Stimulated activated CD8-positive, alpha-beta memory T cell treated with anti-CD3 and anti-CD28 coated beads, Interleukin-2, amount 100 ng/mL, for 1 hour (primary cell): ENCODE results near the gene TENT5C.
A peak's percentile ranks its signal among the peaks of the same experiment; 100 is the strongest.
"Not testable (repeated sequence)": the region's sequence is repeated elsewhere in the genome, so short reads cannot be mapped to it uniquely, and the experiment has no call there.

Source experiments
- DNase-seq, 2 donors: peaks; one replicate each; pipeline ENCODE4 v3.0.0-alpha.2; 2020; ENCODE audit warnings: low read depth in 2 of 2

The TENT5C gene

GRCh38 chr1:117605774-117606648 is at the start of gene TENT5C:
TENT5C (plus strand) TSS chr1:117606048; CDS start chr1:117622869, 16,821 bp downstream.
- peak; percentile 95 to 98 for DNase-seq

- DNase-seq, result no peak
Measured at GRCh38 chr1:117556341-117556740, 49.5 kb upstream of the TENT5C start.

- no peak for DNase-seq
Measured at GRCh38 chr1:117556976-117557375, 48.9 kb upstream of the TENT5C start.

GRCh38 chr1:117558451-117558850 is 47.4 kb upstream of the TENT5C start:
- not testable (repeated sequence) for DNase-seq

GRCh38 chr1:117559139-117559538 is 46.7 kb upstream of the TENT5C start:
- DNase-seq, result no peak

- no peak for DNase-seq
Measured at GRCh38 chr1:117559985-117560384, 45.9 kb upstream of the TENT5C start.

- no peak for DNase-seq
Measured at GRCh38 chr1:117561071-117561470, 44.8 kb upstream of the TENT5C start.

GRCh38 chr1:117561551-117561950 is 44.3 kb upstream of the TENT5C start:
- no peak for DNase-seq

- no peak for DNase-seq
Measured at GRCh38 chr1:117562581-117563491, 43.0 kb upstream of the TENT5C start.

GRCh38 chr1:117563492-117563875 is 42.4 kb upstream of the TENT5C start:
- no peak for DNase-seq

- DNase-seq, result no peak
Measured at GRCh38 chr1:117564227-117565075, 41.4 kb upstream of the TENT5C start.

- no peak for DNase-seq
Measured at GRCh38 chr1:117565076-117565556, 40.7 kb upstream of the TENT5C start.

GRCh38 chr1:117565745-117566455 is 39.9 kb upstream of the TENT5C start:
- no peak for DNase-seq

- no peak for DNase-seq
Measured at GRCh38 chr1:117566556-117566955, 39.3 kb upstream of the TENT5C start.

GRCh38 chr1:117567435-117567834 is 38.4 kb upstream of the TENT5C start:
- no peak for DNase-seq

- no peak for DNase-seq
Measured at GRCh38 chr1:117567976-117568375, 37.9 kb upstream of the TENT5C start.

GRCh38 chr1:117568999-117569398 is 36.8 kb upstream of the TENT5C start:
- DNase-seq, result no peak

- no peak for DNase-seq
Measured at GRCh38 chr1:117569856-117570255, 36.0 kb upstream of the TENT5C start.

GRCh38 chr1:117570988-117571409 is 34.8 kb upstream of the TENT5C start:
- no peak for DNase-seq

GRCh38 chr1:117571496-117571895 is 34.4 kb upstream of the TENT5C start:
- DNase-seq, result no peak

GRCh38 chr1:117572546-117572945 is 33.3 kb upstream of the TENT5C start:
- peak in 1 of 2 donors; percentile 7 for DNase-seq
